ENCODE data around the gene VPS4B.
"Not testable (repeated sequence)": the region's sequence is repeated elsewhere in the genome, so short reads cannot be mapped to it uniquely, and the experiment has no call there.

The VPS4B gene

GRCh38 chr18:63422087-63422863 lies at the start of gene VPS4B:
TSS of gene VPS4B (minus strand) at chr18:63422476. CDS start at chr18:63422259, 217 bp downstream.
- DNase-seq, result peak; percentile 99

GRCh38 chr18:63470751-63471150 lies 48.5 kb upstream of the VPS4B start:
- DNase-seq, result no peak

- DNase-seq, result no peak
Measured at GRCh38 chr18:63468575-63468974, 46.3 kb upstream of the VPS4B start.

- DNase-seq, result no peak
Measured at GRCh38 chr18:63467699-63468098, 45.4 kb upstream of the VPS4B start.

- no peak for DNase-seq
Measured at GRCh38 chr18:63465059-63465458, 42.8 kb upstream of the VPS4B start.

- no peak for DNase-seq
Measured at GRCh38 chr18:63464434-63464833, 42.2 kb upstream of the VPS4B start.

GRCh38 chr18:63460414-63460813 lies 38.1 kb upstream of the VPS4B start:
- no peak for DNase-seq

GRCh38 chr18:63457977-63458376 lies 35.7 kb upstream of the VPS4B start:
- DNase-seq, result no peak

GRCh38 chr18:63454497-63454896 lies 32.2 kb upstream of the VPS4B start:
- DNase-seq, result no peak

GRCh38 chr18:63452751-63453150 lies 30.5 kb upstream of the VPS4B start:
- not testable (repeated sequence) for DNase-seq

GRCh38 chr18:63451799-63452660 lies 29.8 kb upstream of the VPS4B start:
- no peak for DNase-seq

GRCh38 chr18:63449426-63449825 lies 27.1 kb upstream of the VPS4B start:
- DNase-seq, result no peak

GRCh38 chr18:63447066-63447465 lies 24.8 kb upstream of the VPS4B start:
- DNase-seq, result no peak

GRCh38 chr18:63446266-63446665 lies 24.0 kb upstream of the VPS4B start:
- no peak for DNase-seq

- no peak for DNase-seq
Measured at GRCh38 chr18:63445037-63445436, 22.8 kb upstream of the VPS4B start.

- no peak for DNase-seq
Measured at GRCh38 chr18:63444580-63444979, 22.3 kb upstream of the VPS4B start.

GRCh38 chr18:63443829-63444228 lies 21.6 kb upstream of the VPS4B start:
- DNase-seq, result no peak

- DNase-seq, result no peak
Measured at GRCh38 chr18:63440881-63441280, 18.6 kb upstream of the VPS4B start.

GRCh38 chr18:63440219-63440618 lies 17.9 kb upstream of the VPS4B start:
- no peak for DNase-seq

- peak; percentile 33 to 52 for DNase-seq
Measured at GRCh38 chr18:63439334-63439733, 17.1 kb upstream of the VPS4B start.

GRCh38 chr18:63438181-63438580 lies 15.9 kb upstream of the VPS4B start:
- no peak for DNase-seq

GRCh38 chr18:63433334-63433866 lies 11.1 kb upstream of the VPS4B start:
- DNase-seq, result no peak

GRCh38 chr18:63431180-63431579 lies 8.9 kb upstream of the VPS4B start:
- no peak for DNase-seq

GRCh38 chr18:63430526-63430925 lies 8.2 kb upstream of the VPS4B start:
- DNase-seq, result no peak

Measured in stimulated activated CD4-positive, alpha-beta T cell treated with anti-CD3 and anti-CD28 coated beads, Interleukin-2, amount 100 ng/mL, for 24 hours (primary cell).